ENCODE results near the gene IRX4. TPM values are rescaled to one million over a fixed set of nuclear protein-coding genes. Genes with fewer than 3 reads are reported as not detected.
"Not testable (repeated sequence)": the region's sequence is repeated elsewhere in the genome, so short reads cannot be mapped to it uniquely, and the experiment has no call there.

Gene IRX4
- total RNA-seq, 1 donor from 2014 or later = 0.72 TPM

DNA sequence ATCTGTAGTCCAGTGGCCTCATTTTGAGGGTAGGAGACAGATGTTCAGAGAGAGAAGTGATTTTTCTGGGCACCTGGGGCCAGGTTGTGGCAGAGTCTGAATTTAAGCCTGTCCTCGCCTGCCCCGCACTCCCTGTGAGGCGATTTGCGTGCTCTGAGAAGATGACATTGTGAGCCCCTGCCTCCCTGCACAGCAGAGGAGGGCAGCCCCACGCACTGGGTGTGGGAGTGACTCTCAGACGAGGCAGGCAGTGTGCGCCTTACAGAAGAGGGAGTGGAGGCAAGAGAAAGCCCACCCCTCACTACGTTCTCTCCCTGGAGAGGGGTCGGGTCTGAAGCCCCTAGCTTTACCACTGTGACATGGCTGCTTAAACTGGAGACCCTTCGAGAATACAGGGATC, 35.7 kb downstream of the IRX4 start:
- no peaks in the 10 kb centered on the region for H3K4me1 Mint-ChIP-seq (ENCODE audit: unreplicated experiment)
- no peaks in the 10 kb centered on the region for H3K9me3 Mint-ChIP-seq (ENCODE audit: unreplicated experiment)
- no peak for DNase-seq (ENCODE audit: low spot score)
- TF ChIP-seq, protein P1, sequence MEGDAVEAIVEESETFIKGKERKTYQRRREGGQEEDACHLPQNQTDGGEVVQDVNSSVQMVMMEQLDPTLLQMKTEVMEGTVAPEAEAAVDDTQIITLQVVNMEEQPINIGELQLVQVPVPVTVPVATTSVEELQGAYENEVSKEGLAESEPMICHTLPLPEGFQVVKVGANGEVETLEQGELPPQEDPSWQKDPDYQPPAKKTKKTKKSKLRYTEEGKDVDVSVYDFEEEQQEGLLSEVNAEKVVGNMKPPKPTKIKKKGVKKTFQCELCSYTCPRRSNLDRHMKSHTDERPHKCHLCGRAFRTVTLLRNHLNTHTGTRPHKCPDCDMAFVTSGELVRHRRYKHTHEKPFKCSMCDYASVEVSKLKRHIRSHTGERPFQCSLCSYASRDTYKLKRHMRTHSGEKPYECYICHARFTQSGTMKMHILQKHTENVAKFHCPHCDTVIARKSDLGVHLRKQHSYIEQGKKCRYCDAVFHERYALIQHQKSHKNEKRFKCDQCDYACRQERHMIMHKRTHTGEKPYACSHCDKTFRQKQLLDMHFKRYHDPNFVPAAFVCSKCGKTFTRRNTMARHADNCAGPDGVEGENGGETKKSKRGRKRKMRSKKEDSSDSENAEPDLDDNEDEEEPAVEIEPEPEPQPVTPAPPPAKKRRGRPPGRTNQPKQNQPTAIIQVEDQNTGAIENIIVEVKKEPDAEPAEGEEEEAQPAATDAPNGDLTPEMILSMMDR (IDR thresholded peaks at IDR 0.05; ENCODE audit: unreplicated experiment) = no peak
- H3K4me3 Mint-ChIP-seq (ENCODE audit: unreplicated experiment) = no peak overlapping the region
- H3K36me3 Mint-ChIP-seq (ENCODE audit: low read depth, unreplicated experiment) = peaks cover 4% of the 10 kb centered on the region
- H3K27ac Mint-ChIP-seq (ENCODE audit: unreplicated experiment) = no peak overlapping the region
- H3K27me3 Mint-ChIP-seq (ENCODE audit: unreplicated experiment) = peaks cover 16% of the 10 kb centered on the region

DNA sequence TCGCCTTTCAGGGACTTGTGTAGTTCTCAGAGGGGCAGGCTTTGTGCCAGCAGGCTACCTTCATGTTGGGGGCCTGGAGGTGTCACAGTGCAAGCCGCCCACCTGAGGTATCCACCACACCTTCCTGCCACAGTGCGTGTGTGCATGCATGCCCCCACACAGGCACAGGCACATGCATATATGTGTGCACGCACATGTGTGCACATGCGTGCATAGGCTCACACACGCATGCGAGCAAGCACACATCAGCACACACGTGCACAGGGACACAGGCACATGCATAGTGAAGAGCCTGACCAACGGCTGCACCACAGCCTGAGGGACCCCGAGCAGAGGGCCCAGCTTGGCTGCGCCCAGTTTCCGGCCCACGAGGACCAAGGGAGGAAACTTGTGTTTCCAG, 36.1 kb downstream of the IRX4 start:
- peaks cover 16% of the 10 kb centered on the region for H3K27me3 Mint-ChIP-seq (ENCODE audit: unreplicated experiment)
- H3K4me3 Mint-ChIP-seq (ENCODE audit: unreplicated experiment) = no peak overlapping the region
- H3K36me3 Mint-ChIP-seq (ENCODE audit: low read depth, unreplicated experiment) = peaks cover 4% of the 10 kb centered on the region
- H3K27ac Mint-ChIP-seq (ENCODE audit: unreplicated experiment) = no peak overlapping the region
- H3K9me3 Mint-ChIP-seq (ENCODE audit: unreplicated experiment) = no peaks in the 10 kb centered on the region
- TF ChIP-seq, protein P1 (IDR thresholded peaks at IDR 0.05; ENCODE audit: unreplicated experiment) = no peak
- no peaks in the 10 kb centered on the region for H3K4me1 Mint-ChIP-seq (ENCODE audit: unreplicated experiment)
- DNase-seq (ENCODE audit: low spot score) = no peak

DNA sequence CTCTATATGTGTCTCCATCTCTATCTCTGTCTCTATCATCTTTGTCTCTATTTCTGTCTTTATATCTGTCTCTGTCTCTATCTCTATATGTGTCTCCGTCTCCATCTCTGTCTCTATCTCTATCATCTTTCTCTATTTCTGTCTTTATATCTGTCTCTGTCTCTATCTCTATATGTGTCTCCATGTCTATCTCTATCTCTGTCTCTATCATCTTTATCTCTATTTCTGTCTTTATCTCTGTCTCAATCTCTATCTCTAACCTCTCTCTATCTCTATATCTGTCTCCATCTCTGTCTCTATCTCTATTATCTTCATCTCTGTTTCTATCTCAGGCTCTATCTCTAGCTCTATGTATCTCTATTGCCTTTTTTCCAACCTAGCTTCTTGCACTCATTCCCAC, 37.0 kb downstream of the IRX4 start:
- Mint-ChIP-seq H3K4me1 (ENCODE audit: unreplicated experiment) (no peaks in the 10 kb centered on the region), H3K9me3 (ENCODE audit: unreplicated experiment) (no peaks in the 10 kb centered on the region), H3K36me3 (ENCODE audit: low read depth, unreplicated experiment) (peaks cover 4% of the 10 kb centered on the region), H3K27me3 (ENCODE audit: unreplicated experiment) (peaks cover 13% of the 10 kb centered on the region), H3K27ac (ENCODE audit: unreplicated experiment) (no peak overlapping the region), H3K4me3 (ENCODE audit: unreplicated experiment) (no peak overlapping the region)
- TF ChIP-seq, protein P1 (IDR thresholded peaks at IDR 0.05; ENCODE audit: unreplicated experiment) = no peak
- no peak for DNase-seq (ENCODE audit: low spot score)

DNA sequence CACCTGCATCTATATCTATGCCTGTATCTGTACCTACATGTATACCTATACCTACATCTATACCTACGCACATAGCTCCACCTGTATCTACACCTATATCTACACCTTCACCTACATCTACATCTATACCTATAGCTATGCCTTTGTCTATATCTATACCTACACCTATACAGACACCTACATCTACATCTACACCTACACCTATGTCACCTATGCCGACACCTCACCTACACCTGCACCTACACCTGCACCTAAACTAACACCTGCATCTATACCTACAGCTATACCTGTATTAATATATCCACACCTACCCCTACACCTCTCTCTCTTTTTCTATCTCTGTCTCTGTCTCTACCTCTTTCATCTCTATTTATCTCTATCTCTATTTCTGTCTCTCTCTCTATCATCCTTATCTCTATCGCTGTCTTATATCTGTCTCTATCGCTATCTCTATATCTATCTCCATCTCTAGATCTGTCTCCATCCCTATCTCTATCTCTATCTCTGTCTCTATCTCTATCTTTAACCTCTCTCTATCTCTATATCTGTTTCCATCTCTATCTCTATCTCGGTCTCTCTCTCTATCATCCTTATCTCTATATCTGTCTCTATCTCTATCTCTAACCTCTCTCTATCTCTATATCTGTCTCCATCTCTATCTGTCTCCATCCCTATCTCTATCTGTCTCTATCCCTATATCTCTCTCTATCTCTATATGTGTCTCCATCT, 37.9 kb downstream of the IRX4 start:
- DNase-seq (ENCODE audit: low spot score) = no peak
- peaks cover 15% of the 10 kb centered on the region for H3K27me3 Mint-ChIP-seq (ENCODE audit: unreplicated experiment)
- H3K27ac Mint-ChIP-seq (ENCODE audit: unreplicated experiment) = no peak overlapping the region
- no peaks in the 10 kb centered on the region for H3K9me3 Mint-ChIP-seq (ENCODE audit: unreplicated experiment)
- no peak overlapping the region for H3K4me3 Mint-ChIP-seq (ENCODE audit: unreplicated experiment)
- H3K4me1 Mint-ChIP-seq (ENCODE audit: unreplicated experiment) = no peaks in the 10 kb centered on the region
- peaks cover 4% of the 10 kb centered on the region for H3K36me3 Mint-ChIP-seq (ENCODE audit: low read depth, unreplicated experiment)
- TF ChIP-seq, protein P1 (IDR thresholded peaks at IDR 0.05; ENCODE audit: unreplicated experiment) = no peak

DNA sequence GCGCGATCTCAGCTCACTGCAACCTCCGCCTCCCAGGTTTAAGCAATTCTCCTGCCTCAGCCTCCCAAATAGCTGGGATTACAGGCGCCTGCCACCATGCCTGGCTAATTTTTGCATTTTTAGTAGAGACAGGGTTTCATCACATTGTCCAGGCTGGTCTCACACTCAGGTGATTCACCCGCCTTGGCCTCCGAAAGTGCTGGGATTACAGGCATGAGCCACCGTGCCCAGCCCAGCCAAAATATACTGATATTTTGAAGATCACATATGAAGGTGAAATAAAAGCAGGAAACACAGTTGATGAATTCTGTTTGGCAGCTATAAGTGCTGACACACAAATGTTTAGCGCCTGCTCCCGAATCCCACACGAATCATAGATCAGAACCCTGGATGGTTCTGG, 39.0 kb downstream of the IRX4 start:
- not testable (repeated sequence) for H3K4me3 Mint-ChIP-seq (ENCODE audit: unreplicated experiment); H3K9me3 Mint-ChIP-seq (ENCODE audit: unreplicated experiment); H3K4me1 Mint-ChIP-seq (ENCODE audit: unreplicated experiment); H3K36me3 Mint-ChIP-seq (ENCODE audit: low read depth, unreplicated experiment); H3K27ac Mint-ChIP-seq (ENCODE audit: unreplicated experiment); DNase-seq (ENCODE audit: low spot score)
- H3K27me3 Mint-ChIP-seq (ENCODE audit: unreplicated experiment) = peaks cover 15% of the 10 kb centered on the region

Data from endothelial cell (in vitro differentiated cells).